ENCODE data around the gene KIF21B. TPM values are rescaled to one million over a fixed set of nuclear protein-coding genes. Genes with fewer than 3 reads are reported as not detected.
A peak's percentile ranks its signal among the peaks of the same experiment; 100 is the strongest.

Gene KIF21B
- polyA plus RNA-seq, 1 experiment: 0.10 TPM

DNA sequence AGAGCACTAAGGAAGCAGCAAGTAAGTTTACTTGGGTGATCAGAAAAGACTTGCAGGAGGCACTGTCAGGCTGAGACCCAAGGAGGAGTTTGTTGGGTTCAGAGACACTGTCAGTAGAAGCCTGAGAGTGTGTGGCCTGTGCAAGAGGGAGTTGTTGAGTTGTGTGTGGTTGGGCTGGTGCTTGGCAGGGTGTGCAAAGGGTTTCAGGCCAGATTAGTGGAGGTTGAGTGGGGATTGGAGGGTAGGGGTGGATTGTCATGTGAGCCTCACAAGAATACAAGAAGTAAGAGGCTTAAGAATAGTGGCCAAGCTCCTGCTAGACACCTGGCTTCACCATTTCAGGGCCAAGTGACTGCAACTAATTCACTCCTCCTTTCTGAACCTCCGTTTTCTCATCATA lies 8.9 kb upstream of the KIF21B start:
- Histone ChIP-seq H3K36me3 (ENCODE audit: control insufficient read depth, insufficient read depth, low read length) (no peaks in the 10 kb centered on the region), H3K4me3 (ENCODE audit: low read depth, low read length) (no peak overlapping the region), H3K27me3 (ENCODE audit: control insufficient read depth, insufficient read depth, low read length) (peaks cover 2% of the 10 kb centered on the region)
- POLR2A ChIA-PET: no interaction called here
- DNase-seq (ENCODE audit: low read depth): no peak
- TF ChIP-seq, protein P1, sequence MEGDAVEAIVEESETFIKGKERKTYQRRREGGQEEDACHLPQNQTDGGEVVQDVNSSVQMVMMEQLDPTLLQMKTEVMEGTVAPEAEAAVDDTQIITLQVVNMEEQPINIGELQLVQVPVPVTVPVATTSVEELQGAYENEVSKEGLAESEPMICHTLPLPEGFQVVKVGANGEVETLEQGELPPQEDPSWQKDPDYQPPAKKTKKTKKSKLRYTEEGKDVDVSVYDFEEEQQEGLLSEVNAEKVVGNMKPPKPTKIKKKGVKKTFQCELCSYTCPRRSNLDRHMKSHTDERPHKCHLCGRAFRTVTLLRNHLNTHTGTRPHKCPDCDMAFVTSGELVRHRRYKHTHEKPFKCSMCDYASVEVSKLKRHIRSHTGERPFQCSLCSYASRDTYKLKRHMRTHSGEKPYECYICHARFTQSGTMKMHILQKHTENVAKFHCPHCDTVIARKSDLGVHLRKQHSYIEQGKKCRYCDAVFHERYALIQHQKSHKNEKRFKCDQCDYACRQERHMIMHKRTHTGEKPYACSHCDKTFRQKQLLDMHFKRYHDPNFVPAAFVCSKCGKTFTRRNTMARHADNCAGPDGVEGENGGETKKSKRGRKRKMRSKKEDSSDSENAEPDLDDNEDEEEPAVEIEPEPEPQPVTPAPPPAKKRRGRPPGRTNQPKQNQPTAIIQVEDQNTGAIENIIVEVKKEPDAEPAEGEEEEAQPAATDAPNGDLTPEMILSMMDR (IDR thresholded peaks at IDR 0.05; ENCODE audit: insufficient read depth, low read depth, low read length): no peak
- CTCF ChIA-PET: no interaction called here

- Histone ChIP-seq H3K4me3 (ENCODE audit: low read depth, low read length) (no peak overlapping the region), H3K27me3 (ENCODE audit: control insufficient read depth, insufficient read depth, low read length) (peaks cover 4% of the 10 kb centered on the region; the same call in 1 of the 2 replicates), H3K36me3 (ENCODE audit: control insufficient read depth, insufficient read depth, low read length) (no peaks in the 10 kb centered on the region)
- DNase-seq (ENCODE audit: low read depth): no peak
- POLR2A ChIA-PET: no interaction called here
- TF ChIP-seq, protein P1 (IDR thresholded peaks at IDR 0.05; ENCODE audit: insufficient read depth, low read depth, low read length): no peak
- CTCF ChIA-PET: interaction anchor here (0.6 to 0.7 kb wide), 2 partner anchors 124 to 406 kb away, joined by 3 read pairs; no protein-coding TSS in a partner anchor
These were observed 5.0 kb upstream of the KIF21B start for GRCh38 chr1:201028461-201028889.

DNA sequence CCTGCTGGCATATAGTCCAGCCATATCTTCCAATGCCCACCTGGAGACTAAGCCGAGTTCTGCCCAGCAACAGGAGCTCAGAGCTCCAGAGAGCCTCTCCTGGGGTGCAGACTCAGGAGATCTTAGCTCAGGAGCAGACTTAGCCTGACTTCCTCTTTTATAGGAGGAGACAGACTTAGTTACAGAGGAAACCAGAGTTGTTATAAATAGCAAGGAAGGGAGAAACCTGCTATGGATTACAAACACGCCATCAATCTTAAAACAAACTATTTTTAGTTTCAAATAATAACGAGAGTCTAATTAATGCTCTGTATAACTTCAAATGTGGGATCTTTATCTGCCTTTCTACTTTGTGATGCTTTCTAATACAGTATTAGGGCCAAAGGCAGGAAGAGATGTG lies 3.3 kb upstream of the KIF21B start:
- DNase-seq (ENCODE audit: low read depth): no peak
- Histone ChIP-seq H3K4me3 (ENCODE audit: low read depth, low read length) (no peak overlapping the region), H3K36me3 (ENCODE audit: control insufficient read depth, insufficient read depth, low read length) (no peaks in the 10 kb centered on the region), H3K27me3 (ENCODE audit: control insufficient read depth, insufficient read depth, low read length) (peaks cover 16% of the 10 kb centered on the region)
- ChIA-PET CTCF (interaction anchor here (1.6 to 3.0 kb wide), 4 partner anchors 10 to 55 kb away, joined by 3 to 22 read pairs (median 4); no protein-coding TSS in a partner anchor), POLR2A (no interaction called here)
- TF ChIP-seq, protein P1 (IDR thresholded peaks at IDR 0.05; ENCODE audit: insufficient read depth, low read depth, low read length): no peak

DNA sequence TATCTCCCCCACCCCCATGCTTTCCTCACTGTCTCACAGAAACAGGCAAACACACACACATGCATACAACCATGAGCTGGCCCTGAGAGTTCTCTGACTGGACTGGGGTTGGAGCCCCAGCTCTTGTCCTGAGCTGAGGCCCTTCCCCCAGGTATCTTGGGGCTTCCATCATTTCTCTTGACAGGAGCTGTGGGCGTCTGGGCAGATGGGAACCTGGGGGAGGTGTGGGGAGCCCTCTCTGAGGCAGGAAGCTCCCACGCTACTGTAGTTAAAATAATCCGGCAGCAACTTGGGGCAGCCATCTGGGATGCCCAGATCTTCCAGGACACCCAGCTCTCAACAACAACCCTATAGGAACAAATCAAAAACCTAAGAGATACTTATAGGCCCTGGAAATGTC lies 2.7 kb upstream of the KIF21B start:
- TF ChIP-seq, protein P1 (IDR thresholded peaks at IDR 0.05; ENCODE audit: insufficient read depth, low read depth, low read length): no peak
- no peak overlapping the region for H3K4me3 ChIP-seq (ENCODE audit: low read depth, low read length)
- no peak for DNase-seq (ENCODE audit: low read depth)
- H3K36me3 ChIP-seq (ENCODE audit: control insufficient read depth, insufficient read depth, low read length): no peaks in the 10 kb centered on the region
- ChIA-PET CTCF (interaction anchor here (1.0 to 3.0 kb wide), 8 partner anchors 9 to 55 kb away, joined by 3 to 22 read pairs (median 4); no protein-coding TSS in a partner anchor), POLR2A (no interaction called here)
- H3K27me3 ChIP-seq (ENCODE audit: control insufficient read depth, insufficient read depth, low read length): peaks cover 20% of the 10 kb centered on the region

- H3K27me3 ChIP-seq (ENCODE audit: control insufficient read depth, insufficient read depth, low read length): peaks cover 19% of the 10 kb centered on the region
- TF ChIP-seq, protein P1 (IDR thresholded peaks at IDR 0.05; ENCODE audit: insufficient read depth, low read depth, low read length): peak; percentile 27
- H3K36me3 ChIP-seq (ENCODE audit: control insufficient read depth, insufficient read depth, low read length): no peaks in the 10 kb centered on the region
- DNase-seq (ENCODE audit: low read depth): no peak
- CTCF ChIA-PET: interaction anchor here (0.8 to 3.0 kb wide), 8 partner anchors 8 to 26 kb away, joined by 3 to 22 read pairs (median 4); no protein-coding TSS in a partner anchor
- POLR2A ChIA-PET: no interaction called here
- H3K4me3 ChIP-seq (ENCODE audit: low read depth, low read length): no peak overlapping the region
These were observed 2.1 kb upstream of the KIF21B start for GRCh38 chr1:201025571-201026002.

Data from BJ (cell line).